KOPT-K1 (cell line): Measurements from ENCODE around the gene CLTCL1.
"Not testable (repeated sequence)": the region's sequence is repeated elsewhere in the genome, so short reads cannot be mapped to it uniquely, and the experiment has no call there.

Experiments
- H3K27ac ChIP-seq: fragments of 200-600 bp; sonication (generic); 2 replicates; pipeline ENCODE4 v1.5.1; 2016; ENCODE audit warnings: antibody characterized with exemption, mild to moderate bottlenecking, low read depth, low read length; ENCODE audit not compliant: poor library complexity, severe bottlenecking
- H3K36me3 ChIP-seq: fragments of 200-600 bp; sonication (generic); 2 replicates; pipeline ENCODE4 v1.5.1; 2017; ENCODE audit warnings: antibody characterized with exemption, mild to moderate bottlenecking, low read length, moderate library complexity; ENCODE audit not compliant: insufficient read depth
- H3K9me3 ChIP-seq: fragments of 200-600 bp; sonication (generic); 2 replicates; pipeline ENCODE4 v1.5.1; 2017; ENCODE audit warnings: antibody characterized with exemption, low read length, mild to moderate bottlenecking; ENCODE audit not compliant: insufficient read depth, poor library complexity, severe bottlenecking

CLTCL1 gene

DNA sequence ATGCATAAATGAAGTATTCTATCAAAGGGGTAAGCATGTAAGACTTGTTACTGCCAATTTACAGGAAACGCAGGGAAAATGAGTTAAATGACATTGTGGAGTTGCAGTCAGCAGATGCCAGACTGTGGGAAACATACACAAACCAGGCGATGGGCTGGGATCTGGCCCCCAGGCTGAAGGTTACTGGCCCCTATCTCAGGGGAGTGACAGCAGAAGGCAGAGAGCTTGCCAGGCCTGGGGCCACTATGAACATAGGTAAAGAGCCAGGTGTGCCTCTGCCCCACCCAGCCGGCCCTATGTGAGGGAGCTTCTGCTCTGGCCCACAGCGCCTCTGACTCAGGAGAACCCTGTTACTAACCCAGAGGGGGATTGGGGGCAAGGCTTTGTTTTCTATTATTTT, 86.9 kb downstream of the CLTCL1 start:
- no peak overlapping the region for H3K27ac ChIP-seq

DNA sequence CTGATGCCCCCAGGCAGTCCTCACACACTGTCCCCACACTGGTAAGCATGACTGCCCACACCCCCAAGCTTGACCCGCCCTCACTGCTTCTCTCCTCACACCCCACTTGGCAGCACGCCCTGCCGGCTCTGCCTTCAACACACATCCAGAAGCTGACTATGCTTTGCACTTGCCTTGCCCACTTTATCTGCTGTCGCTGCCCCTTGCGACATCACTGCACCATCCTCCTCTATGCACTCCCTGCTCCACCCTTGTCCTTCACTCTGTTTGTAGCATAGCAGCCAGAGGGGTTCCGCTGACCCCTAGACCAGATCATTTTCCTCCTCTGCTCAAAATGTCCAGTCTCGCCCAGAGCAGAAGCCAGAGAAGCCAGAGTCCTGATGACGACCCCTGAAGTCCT, 87.7 kb downstream of the CLTCL1 start:
- Histone ChIP-seq H3K27ac (no peak overlapping the region), H3K36me3 (no peaks in the 10 kb centered on the region)

More for the DNA sequence above, 86.9 kb downstream of the CLTCL1 start:
- H3K9me3 ChIP-seq: no peaks in the 10 kb centered on the region
- no peaks in the 10 kb centered on the region for H3K36me3 ChIP-seq

DNA sequence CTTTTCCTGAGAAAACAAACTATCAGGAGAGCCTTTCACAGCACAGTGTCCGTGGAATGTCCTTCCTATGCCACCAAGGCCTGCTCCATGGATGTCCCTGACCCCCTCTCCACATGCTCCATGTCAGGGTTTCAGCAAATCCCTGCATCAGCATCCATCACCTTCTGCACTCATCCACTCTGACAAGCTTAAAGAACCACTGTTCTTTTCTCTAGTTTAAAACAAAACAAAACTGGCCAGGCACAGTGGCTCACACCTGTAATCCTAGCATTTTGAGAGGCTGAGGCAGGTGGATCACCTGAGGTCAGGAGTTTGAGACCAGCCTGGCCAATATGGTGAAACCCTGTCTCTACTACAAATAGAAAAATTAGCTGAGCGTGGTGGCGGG, 88.7 kb downstream of the CLTCL1 start:
- not testable (repeated sequence) for H3K9me3 ChIP-seq, H3K36me3 ChIP-seq, H3K27ac ChIP-seq

More for the DNA sequence above, 87.7 kb downstream of the CLTCL1 start:
- H3K9me3 ChIP-seq: no peaks in the 10 kb centered on the region

DNA sequence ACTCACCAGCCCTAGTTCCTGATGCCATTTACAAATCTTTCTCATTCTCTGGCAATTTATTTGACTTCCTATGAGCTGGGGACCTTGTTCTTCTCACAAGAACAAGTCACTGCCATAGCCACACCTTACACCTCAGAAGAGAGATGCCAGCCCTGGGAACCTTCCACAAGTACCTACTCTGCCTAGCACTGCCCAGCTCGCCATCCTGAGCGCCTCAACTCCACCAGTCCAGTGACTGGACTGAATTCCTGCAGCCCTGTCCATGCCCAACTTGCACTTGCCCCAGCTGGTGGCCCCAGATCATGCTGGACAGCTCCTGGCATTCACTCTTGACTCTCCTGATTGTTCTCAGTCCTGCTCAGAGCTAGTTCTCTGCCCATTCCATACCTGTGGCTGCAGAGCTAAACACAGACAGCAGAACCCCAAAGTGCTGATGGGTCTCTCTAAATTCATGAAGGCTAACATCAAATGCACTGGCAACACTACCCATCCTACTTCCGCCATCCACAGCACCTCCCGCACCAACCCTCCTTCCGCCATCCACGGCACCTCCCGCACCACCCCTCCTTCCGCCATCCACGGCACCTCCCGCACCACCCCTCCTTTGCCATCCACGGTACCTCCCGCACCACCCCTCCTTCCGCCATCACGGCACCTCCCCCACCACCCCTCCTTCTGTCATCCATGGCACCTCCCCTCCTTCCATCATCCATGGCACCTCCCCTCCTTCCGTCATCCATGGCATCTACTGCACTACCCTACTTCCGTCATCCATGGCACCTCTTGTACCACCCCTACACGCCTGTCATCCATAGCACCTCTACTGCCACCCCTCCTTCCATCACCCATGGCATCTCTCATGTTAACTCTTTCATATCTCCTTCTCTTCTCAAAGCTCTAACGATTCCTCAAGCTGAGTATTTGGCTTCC, 89.4 kb downstream of the CLTCL1 start:
- Histone ChIP-seq H3K9me3 (no peaks in the 10 kb centered on the region), H3K27ac (no peak overlapping the region)

DNA sequence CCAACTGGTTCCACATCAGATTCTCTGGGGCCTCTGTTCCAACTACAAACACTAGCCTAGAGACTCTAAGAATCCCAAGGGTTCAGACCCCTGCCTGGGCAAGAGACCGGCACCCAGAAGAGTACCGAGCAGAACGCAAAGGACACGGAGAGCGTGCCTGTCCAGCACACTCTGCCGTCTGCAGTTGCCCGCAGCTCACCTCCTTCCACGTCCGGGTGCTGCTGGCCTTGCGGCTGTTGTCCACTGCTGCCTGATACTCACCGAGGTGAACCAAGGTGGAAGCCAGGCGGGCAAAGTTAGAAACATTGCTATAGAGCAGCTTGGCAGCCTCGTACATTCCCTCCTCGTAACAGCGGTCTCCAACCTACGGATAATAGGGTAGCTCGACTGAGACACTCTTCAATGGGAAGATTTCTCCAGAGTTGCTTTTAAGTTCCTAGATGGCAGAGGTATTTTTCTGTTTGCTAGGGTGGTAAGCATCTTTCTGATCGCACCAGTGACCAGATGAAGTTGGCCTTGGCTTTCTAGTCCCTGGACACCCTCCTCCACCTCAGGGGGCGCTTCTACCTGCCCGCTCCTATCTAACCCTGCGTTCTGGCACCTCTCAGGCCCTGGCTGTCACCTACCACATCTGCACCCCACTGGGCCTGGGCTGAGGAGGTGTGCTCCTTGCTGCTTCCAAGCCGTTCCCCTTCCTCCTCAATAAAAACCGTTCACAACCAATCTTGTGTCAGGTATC, 90.2 kb downstream of the CLTCL1 start:
- H3K36me3 ChIP-seq: no peaks in the 10 kb centered on the region
- H3K27ac ChIP-seq: no peak overlapping the region
- no peaks in the 10 kb centered on the region for H3K9me3 ChIP-seq

More for the DNA sequence above, 89.4 kb downstream of the CLTCL1 start:
- H3K36me3 ChIP-seq: no peaks in the 10 kb centered on the region

DNA sequence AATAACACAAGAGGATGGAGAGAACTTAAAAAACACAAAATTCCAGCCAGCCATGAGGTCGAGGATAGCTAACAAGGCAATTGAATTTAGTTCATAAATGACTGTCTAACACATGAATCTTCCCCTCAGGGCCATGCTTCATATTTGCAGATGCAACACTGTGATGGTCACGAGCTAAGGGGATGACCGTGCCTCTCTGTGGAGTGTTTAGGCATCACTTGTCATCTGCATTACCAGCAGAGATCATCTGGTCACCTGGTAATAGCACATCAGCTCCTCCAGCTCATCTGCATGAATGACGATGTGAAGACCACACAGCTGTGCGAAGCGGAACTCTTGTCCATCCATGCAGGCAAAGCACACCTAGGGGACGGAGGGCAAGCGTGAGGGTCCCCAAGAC, 92.0 kb downstream of the CLTCL1 start:
- H3K36me3 ChIP-seq: no peaks in the 10 kb centered on the region
- H3K9me3 ChIP-seq: no peaks in the 10 kb centered on the region
- no peak overlapping the region for H3K27ac ChIP-seq

DNA sequence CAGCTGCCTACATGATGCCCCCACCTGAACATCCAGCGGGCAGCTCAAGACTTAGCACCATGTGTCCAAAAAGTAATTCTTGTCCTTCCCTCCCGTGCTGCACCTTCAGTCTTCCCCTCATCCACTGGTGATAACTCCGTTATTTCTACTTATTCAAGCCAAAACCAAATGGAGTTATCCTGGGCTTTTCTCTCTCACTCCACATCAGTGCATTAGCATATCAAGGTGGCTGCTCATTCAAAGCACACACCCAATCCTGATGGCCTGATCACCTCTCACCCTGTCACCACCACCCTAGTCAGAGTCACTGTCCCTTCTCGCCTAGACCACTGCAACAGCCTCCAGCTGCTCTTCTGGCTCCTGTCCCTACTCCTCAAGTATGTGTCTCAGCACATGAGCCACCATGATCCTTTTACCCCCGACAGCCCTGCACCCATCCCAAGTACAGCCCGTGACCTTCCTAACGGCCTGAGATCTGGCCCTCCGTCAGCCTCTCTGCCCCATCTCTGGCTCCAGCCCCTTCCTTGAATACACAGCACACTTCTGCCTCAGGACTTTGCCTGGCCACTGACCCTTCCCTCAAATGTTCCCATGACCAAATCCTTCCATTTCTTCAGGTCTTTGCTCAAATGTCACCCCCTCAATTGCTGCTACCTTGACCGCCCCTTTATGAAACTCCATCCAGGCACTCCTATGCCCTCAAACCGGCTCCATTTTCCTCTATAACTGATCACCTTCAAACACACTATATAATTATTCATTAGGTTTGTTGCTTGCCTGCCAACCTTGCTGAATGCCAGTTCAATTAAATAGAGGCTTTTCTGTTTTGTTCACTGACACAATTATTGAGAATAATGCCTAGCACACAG, 93.3 kb downstream of the CLTCL1 start:
- no peaks in the 10 kb centered on the region for H3K9me3 ChIP-seq
- H3K27ac ChIP-seq: no peak overlapping the region
- H3K36me3 ChIP-seq: no peaks in the 10 kb centered on the region

DNA sequence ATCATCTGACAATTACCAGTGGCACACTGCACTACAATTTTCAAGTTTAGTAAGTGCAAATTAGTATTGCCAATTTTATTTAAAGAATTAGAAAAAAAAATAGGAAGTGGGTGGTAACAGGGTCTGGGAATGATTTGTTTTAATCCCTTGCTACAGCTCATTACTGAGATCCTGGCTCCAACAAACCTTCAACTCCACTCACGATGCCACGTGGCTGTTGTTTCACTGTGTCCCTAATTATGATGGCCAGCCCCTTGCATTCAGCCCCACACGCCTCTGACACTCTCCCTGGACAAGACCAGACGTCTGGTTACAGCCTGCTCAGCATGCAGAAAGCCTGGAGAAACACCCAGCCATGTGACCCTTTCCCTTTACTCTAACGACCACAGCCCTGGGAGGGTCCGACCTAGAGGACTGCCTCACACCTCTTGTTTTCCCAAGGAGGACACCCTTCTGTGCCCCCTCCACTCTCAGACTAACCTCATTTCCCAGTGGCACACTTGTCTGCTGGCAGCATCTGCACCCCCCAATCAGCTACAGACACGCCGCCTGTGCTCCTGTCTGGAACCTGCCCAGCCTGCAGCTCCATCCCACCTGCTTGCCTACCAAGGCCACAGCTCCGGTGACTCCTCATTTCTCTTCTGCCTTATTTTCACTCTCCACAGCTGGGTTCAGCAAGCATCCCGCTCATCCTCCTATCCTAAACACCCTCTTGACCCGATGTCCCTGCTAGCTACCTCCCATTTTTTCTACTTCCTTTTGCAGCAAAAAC, 94.5 kb downstream of the CLTCL1 start:
- no peak overlapping the region for H3K27ac ChIP-seq
- no peaks in the 10 kb centered on the region for H3K9me3 ChIP-seq
- no peaks in the 10 kb centered on the region for H3K36me3 ChIP-seq

DNA sequence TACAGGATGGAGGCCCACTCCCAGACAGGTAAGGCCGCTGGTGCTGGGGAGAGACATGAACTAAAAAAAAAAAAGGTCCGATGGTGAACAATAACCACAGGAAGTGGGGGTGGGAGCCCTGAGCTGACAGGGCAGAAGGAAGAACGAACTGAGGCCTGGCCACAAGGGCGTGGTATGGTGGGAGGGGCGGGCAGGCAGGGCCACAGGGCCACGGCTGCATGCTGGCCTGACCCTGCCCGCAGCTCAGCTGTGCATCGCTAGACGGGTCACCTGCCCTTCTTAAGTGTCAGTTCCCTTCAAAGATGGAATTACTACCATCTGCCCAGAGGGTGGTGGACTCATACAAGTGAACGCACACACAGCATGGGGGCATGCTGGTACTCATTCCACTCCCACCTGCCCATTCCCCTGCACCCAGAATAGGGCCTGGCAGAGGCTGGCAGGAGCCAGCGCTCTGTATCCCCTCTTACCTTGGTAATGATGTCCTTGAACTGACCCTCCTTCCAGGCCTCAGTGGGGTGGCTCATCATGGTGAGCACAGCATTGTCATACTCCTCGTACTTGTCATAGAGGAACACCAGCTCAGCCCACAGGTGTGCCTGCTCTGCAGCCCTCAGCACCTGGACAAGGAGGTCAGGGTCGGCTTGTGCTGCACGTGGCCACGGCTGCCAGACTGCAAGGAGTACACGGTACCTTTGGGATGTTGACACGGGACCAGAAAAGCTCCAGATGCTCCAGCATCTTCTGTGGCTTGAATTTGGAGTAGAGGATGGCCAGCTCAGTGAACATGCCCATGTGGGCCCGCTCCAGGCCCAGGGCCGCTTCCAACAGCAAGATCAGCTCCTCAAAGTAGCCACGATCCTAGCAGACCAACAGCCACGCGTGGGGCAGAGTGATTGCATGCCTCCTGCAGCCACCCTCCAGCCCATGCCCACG, 95.5 kb downstream of the CLTCL1 start:
- Histone ChIP-seq H3K27ac (no peak overlapping the region), H3K36me3 (no peaks in the 10 kb centered on the region), H3K9me3 (no peaks in the 10 kb centered on the region)

DNA sequence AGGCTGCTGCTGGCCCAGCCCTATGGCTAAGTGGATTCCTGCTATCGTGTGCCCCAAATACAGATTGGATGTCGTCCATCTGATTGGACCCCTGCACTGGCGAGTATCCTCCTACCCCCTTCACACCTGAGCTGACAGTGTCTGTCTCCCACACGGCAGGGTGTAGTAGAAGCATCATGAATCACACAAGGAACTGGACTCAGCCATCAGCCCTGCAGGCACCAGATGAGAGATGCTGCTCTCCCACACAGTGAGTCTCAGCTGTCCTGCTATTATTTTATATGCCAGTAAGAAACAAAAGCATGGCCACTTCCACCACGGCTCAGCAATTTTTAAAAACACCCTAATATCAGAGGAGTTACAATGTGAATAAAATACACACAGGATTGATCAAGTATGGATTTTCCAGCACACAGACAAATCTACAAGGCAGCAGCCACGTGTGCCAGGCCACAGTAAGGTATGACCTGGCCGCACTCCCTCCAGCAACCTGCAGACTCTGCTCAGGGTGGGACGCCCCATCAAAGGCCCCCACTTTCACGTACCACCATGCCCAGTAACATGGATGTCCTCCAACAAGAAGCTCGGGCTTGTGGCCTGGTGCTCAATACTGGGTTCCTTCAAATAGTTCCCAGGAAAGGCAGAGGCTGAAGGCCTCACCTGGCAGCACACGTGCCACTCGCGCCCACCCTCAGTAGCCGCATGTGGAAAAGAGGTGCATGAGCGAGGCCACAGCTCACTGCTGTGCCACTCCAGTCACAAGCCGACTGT, 96.6 kb downstream of the CLTCL1 start:
- Histone ChIP-seq H3K27ac (no peak overlapping the region), H3K36me3 (no peaks in the 10 kb centered on the region), H3K9me3 (no peaks in the 10 kb centered on the region)

DNA sequence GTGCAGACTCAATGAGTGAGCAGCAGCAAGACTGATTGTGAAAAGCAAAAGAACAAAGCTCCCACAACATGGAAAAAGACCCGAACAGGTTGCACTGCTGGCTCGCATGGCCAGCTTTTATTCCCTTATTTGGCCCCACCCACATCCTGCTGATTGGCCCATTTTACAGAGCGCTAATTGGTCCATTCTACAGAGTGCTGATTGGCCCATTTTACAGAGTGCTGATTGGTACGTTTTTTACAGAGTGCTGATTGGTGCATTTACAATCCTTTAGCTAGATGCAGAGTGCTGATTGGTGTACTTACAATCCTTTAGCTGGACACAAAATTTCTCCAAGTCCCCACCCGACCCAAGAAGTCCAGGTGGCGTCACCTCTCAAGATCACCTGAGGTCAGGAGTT, 97.6 kb downstream of the CLTCL1 start:
- H3K9me3 ChIP-seq: no peaks in the 10 kb centered on the region
- no peak overlapping the region for H3K27ac ChIP-seq

DNA sequence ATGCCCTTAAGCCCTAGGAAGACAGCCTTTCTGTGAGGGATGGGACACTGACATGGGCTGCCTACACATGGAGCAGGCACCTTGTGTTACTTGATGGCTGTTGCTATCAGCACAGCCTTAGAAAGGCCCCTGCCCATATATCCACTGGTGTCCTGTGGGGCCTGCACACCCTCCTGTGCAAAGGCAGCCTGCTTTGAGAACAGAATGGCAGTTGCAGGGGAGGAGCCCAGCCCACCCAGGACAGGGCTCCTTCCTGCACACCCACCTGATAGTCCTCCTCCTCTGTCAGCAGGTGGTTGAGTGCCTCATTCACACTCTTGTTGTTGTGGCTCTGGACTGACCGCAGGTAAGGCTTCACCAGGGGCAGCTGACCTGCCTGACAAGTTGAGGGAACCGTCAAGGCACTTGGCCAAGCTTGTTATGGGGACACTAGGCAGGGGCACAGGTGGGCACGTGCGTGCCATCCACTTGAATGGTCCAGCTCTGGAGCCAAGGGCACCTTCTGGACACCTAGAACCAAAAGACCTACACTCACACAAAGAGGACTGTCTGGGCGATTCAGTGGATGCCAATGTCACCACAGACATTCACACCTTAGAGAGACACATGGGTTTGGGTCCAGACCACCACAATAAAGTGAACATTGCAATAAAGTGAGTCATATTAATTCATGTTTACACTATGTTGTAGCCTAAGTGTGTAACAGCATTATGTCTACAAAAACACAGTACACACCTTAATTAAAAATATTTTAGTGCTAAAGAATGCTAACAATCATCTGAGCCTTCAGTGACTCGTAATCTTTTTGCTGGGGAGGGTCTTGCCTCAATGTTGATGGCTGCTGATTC, 103.6 kb downstream of the CLTCL1 start:
- Histone ChIP-seq H3K27ac (no peak overlapping the region), H3K36me3 (no peaks in the 10 kb centered on the region), H3K9me3 (no peaks in the 10 kb centered on the region)

More for the DNA sequence above, 97.6 kb downstream of the CLTCL1 start:
- H3K36me3 ChIP-seq: no peaks in the 10 kb centered on the region
